Measurements from ENCODE around the gene CSNK1G1.

GRCh38 chr15:64117759-64118487 is 238.1 kb downstream of the CSNK1G1 start:
- no peak for TF ChIP-seq POLR2AphosphoS5 (IDR thresholded peaks at IDR 0.05; ENCODE audit: low read depth, low read length)
- no peak for TF ChIP-seq POLR2A (IDR thresholded peaks at IDR 0.05; ENCODE audit: low read depth, low read length)
